ENCODE measurements around the gene UBE2O.

The UBE2O gene

GRCh38 chr17:76462556-76463290 lies 9.8 kb upstream of the UBE2O start:
- no peak for DNase-seq

DNA sequence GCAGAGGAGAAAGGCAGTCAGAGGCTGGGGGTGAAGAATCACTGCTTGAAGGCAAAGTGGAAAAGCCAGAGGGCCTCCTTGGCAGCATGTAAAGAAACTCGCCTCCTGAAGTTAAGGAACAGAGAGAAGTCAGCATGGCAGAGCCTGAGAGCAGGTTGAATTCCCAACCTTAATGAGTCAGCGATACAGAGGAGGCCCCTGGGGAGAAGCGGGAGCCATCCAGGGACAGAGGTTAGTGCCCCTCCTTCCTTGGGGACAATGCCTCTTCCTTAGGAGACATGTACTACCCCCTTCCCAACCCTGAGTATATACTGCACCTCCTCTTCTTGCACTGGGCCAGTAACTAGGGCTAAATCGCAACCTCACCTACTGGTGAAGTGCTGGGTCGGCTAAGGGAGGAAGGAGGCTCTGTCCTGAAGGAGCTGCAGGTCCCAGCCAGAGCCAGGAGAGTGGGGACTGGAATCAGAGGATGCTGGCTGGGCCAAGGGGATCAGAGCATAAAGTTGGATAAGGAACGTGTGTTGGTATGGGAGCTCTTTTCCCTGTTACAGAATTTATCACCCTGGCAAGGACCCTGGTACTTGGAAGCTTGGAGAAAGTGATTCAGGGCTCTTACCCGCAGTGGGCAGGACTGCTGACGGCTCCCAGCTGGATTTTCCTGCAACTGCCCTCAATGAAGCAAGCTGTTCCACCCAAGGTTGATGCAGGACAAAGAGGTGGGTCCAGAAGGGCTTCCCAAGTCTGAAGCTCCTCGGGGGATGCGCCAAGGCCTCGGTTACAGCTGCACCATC lies 9.0 kb upstream of the UBE2O start:
- no peak for DNase-seq

DNA sequence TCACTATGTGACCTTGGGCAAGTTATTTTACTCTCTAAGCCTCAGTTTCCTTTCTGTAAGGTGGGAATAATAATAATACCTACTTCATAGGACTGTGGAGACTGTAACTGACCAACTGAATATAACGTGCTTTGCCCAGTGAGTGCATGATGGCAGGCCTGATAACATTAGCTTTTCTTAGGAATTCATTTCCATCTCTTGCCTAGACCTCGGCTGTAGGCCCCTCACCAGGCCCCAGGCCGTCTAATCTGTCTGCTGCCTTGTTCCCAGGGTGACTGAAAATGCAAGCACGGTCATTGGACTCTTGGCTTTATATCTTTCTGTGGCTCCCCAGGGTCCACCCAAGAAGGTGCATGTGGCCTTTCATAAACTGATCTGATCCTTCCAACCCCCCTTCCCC lies 6.7 kb upstream of the UBE2O start:
- no peak for DNase-seq

GRCh38 chr17:76458580-76459490 lies 5.9 kb upstream of the UBE2O start:
- DNase-seq = peak; percentile 22

DNA sequence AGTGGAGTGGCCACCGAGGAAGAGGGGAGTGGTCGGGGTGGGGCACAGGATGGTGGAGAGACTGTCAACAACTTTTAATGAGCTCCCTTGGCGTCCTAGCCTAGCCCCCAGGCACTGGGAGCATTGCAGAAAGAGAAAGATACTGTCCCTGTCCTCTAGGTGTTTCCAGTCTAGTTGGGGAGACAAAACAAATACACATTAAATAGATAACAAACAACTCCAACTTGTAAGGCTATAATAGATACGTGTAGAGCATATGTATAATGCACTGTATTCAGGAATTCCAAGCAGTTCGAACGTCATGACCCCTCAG lies 435 bp upstream of the UBE2O start:
- DNase-seq = no peak

DNA sequence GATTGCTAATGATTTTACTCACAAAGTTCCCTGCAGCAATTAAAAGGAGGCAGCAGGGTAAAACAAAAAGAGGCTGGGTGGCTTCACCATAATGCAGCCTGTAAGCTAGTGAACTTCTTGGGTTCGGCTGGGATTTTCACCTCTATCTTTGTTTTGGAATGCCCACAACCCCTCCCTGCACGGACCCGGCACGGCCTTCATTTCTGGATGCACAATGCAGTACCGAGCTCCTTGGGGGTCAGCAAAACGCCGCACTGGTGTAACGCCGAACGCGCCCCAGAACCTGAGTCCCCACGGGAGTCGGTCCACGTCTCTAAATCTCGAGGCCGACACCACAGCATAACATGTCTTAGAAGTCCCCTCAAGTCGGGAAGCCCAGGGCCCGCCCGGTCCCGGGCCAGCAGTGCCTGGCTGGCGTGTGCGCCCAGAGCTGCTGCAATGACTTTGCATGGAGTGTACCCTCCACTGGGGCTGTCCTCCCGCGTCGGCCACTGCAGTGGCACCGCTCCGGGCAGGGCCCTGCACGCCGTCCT lies 759 bp downstream of the UBE2O start:
- DNase-seq = no peak

GRCh38 chr17:76451506-76451905 lies 1.4 kb downstream of the UBE2O start:
- DNase-seq = no peak

GRCh38 chr17:76449126-76449525 lies 3.8 kb downstream of the UBE2O start:
- DNase-seq = no peak

DNA sequence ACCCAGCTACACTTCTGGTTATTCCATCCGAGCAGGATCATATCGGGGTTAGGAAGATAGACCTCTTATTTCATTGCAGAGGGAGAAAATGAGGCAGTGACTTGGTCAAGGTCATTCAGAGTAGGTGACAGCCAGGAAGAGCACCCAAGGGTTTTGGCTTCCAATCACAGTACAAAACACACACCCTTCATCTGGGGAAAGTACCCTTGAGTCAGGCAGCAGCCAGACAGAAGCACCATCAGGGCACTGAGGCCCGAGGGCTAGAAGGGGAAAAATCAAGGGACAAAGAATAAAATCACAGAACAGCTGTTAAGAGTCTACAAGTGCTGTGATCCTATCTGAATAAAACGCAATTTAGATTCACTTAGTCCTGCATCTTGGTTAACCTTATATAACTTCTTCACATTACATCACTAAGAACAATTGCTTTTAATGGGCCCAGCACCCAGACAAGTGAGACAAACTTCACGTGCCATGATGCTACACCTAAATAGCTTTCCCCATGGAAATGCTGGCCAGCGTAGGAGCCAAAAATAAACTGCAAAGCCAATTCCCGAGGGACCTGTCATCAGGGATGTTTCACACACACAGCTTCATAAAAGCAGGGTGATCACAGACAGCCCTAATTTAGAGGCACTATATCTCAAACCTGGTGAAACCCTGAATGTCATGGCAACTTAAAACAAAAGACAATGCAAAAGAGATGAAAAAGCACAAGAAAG lies 4.9 kb downstream of the UBE2O start:
- DNase-seq = no peak

DNA sequence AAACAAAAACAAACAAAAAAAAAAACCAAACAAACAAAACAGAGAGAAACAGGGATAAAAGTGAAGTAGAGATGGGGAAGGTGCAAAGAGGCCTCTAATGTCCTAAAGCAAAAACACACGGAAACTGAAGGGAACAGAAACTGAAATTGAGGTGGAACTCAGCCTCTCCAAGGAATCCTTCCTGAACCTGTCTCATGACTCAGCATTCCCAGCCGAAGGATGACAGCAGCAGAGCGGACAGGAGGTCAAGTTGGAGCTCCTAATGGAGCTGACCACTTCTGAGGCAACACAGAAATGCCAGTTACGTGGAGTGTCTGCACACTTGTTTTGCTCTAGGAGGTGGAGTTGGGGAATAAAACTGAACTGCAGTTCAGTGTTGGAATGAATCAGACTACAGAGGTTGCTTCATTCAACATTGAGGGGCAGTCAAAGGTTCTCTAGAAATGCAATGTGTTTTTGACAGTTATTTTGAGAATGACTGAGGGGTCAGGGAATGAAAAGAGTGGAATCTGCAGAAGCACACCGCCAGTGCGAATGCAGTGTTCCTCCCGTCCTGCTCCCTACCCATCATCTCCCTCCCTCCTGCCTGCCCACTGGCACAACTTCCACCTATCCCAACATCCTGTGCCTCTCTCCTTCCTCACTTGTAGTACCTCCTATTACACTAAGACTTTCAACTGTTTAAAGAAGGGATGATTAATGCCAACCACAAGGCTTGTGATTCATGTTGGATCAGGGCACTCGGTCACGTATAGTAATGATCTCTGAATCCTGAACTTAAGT lies 6.3 kb downstream of the UBE2O start:
- no peak for DNase-seq

DNA sequence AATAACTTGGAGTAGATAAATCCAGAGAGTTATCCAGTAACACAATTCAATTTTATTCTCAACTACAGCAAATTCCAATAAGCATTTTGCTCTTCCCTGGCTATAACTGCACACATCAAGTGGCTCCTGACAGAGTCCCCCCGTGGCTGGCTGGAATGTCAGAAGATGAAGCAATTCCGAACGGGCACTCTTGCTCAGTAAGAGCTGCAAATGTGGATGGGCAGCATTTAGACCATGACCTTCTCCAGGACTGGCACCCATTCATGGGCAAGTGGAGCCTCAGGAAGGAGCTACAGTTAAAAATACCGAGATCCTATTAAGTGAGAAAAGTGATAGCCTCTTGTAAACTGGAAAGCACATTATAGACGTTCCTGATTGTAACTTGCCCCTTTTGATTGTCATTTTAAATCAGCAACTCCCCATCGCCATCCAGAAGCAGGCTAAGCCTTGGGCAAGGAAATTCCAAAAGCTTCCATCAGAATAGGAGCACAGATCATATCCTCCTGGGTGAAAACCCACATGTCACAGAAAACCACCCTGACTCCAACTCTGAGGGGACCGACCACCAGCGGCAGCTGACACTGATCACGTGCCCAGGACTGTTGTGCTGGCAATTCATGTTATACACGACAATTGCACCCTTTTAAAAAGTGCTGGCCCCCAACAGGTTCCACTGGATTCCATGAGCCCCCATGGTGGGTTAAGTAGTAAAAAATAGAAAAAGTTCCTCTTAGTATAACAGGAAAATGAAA lies 7.1 kb downstream of the UBE2O start:
- no peak for DNase-seq

DNA sequence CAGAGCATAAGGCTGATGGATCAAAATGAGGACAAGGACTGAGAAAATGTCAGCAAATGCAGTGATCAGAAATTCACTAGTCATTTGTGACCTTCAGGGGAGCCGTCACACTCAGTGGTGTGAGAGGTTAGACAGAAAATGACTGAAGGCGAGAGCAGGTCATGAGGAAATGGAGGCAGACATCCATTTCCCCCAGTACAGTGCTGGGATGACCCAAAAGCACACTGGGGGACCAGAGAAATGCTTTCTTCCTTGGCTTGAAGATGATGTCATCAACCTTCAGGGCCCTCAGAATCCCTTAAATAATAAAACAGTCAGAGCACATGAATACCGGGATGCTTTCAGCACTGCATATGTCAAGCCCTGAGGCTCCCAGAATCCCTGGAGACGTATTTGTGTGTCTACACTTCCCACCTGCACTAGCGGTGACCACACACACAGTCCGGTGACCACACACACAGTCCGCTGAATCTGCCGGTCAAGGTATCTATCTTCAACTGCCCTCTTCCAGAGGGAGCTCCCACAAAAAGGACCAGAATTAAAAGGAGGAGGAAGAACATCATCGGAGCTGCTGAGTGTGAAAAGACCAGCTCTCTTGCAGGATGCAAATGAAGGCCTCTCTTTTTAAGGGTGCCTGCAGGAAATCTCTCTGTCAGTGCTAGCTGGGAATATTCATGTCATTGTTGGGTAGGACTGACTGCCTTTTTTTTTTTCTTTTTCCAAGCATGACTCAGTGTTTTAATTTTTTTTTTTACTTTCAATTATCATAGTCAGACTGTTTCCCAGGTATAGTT lies 8.2 kb downstream of the UBE2O start:
- DNase-seq = no peak

DNA sequence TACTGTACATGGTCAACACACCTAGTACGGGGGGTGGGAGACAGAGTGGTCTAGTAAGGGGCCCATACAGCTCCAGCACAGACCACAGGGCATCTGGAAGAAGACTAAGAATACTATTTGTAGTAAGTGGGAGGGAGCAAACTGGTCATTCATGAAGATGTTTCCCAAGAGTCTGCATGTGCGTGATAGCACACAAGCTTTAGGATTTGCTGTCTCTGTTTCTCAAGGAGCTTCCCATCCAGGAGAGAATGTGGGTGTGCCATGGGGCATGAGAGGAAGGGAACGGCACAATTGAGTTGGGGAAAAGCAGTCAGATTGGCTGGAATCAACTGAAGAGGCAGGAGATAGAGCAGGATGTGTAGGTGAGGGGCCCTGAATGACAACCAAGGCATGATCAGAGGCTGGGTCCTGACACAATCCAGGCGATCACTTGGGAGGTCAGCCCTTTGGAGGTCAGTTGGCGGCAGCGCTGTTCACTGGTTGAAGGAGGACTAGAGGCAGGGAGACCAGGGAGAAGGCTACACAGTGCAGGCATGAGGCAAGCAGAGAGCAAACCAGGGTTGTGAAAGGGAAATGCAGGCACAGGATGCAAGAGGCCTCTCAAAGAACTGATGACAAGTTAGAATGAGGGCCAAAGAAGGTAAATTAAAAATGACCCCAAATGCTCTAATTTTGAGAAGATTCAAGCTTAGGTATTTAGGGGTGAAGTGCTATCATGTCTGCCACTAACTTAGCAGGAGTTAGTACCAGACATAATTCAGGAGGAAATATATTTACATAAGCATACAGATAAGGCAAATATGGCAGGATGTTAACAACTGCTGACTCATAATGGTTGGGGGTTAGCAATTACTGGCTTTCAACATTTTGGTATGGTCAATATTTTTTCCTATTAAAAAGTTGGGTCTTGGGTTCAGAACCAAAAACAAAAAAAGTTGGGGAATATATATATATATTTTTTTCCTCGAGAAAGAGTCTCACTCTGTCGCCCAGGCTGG lies 10.3 kb downstream of the UBE2O start:
- no peak for DNase-seq

GRCh38 chr17:76441686-76442340 lies 11.1 kb downstream of the UBE2O start:
- DNase-seq = no peak

DNA sequence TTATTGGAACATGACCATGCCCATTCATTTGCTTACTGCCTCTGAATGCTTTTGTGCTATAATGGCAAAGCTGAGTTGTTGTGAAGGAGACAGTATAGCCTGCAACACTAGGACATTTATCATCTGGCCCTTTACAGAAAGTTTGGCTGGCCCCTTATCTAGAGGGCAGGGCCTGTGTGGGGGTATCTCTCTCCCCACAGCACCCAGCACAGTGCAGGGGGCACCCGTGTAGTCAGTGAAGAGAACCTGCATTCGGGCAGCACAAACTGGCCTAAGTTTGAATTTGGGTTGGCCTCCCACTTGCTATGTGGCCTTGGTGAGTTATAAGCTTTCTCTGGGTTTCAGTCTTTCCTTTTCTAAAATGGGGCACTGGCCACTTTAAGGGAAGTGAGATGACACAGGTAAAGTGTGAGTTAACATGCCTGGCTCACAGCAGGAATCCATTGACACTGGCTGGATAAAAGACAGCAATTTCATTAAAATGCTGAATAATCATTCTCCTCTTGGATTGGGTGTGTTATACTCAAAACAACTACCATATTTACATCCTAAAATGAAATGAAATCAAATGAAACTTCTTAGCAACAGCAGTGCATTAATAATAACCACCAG lies 12.1 kb downstream of the UBE2O start:
- DNase-seq = no peak

- DNase-seq = no peak
These were observed 13.5 kb downstream of the UBE2O start for GRCh38 chr17:76439314-76439928.

DNA sequence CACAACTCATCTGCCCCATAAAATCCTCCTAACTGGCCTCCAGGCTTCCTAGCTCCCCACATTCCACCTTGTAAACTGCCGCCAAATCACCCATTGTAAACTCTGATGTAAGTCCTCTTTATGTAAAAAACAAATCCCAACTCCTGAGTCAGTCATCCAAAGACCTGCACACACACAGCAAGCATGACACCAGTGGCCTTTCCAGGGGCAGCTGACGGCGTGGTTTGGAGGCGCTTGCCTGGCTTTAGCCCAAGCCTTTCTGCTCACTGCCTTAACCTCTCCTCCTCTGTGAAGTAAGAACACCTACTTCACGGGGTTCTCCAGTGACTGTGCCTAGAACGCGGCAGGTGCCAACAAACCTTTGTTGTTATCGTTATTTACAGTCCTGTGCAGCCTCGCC lies 14.0 kb downstream of the UBE2O start:
- no peak for DNase-seq
